ENCODE data around the gene GMDS.
A peak's percentile ranks its signal among the peaks of the same experiment; 100 is the strongest.

GMDS gene

DNA sequence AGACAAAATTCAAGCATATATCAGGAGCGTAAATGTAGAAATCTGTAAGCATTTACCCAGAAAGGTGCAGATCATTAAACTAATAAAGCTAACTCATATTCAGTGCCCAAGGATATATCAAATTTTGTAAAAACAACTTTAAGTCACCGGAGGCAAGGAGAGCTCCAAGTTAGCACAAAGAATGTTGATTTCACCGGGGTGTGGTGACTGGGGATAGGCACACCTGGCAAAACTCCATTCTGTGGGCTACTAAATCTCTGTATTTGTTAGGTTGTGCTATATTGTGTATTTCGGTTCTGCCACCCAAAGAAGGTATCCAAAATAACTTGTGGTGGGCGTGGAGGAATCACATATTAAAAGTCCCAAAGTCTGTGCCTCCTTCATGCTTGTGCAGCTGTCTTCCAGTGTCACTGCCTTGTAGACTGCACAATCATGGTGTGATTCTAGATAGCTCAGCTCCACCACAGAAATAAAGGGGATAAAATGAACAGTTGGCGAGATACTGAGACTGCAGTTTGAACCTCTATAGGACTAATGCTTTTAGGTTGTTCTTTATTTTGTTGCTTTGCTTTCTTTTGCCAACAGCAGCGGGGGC, 111.6 kb downstream of the GMDS start:
- no peak for DNase-seq (ENCODE audit: low read depth in 2 of 2)

DNA sequence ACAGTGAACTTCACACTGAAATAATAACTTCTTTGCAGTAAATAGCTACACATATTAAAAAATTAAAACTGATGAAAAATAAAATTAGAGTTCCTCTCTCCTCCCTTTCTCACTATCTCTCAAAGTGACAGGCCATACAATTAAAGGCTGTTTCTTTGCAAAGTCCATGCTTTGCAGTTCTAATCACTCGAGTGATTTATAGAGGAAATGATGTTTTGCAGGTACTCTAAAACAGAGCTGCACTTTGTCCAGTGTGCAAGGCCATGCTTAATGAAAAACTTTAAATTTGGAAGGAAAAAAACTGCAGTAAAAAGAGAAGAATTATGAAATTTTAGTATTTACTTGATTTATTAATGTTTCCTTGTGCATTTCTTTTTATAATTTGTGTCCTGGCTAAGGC, 112.5 kb downstream of the GMDS start:
- no peak for DNase-seq (ENCODE audit: low read depth in 2 of 2)

DNA sequence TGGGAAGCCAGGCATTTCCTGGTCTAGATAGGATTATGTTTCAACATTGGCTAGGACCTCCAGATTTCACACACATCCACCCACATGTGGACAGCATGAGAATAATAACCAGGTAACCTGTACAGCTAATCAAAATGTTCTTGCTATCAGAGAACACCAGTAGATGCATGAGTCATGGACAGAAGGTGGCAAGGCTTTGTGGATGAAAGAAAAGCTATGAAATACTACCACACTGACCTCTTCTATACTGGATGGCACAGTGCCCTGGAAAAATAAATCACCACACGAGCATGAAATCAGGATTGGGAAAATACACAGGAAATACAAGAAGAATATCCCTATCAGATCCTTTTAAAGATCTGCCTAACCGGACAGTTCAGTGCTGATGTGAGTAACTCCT, 113.0 kb downstream of the GMDS start:
- no peak for DNase-seq (ENCODE audit: low read depth in 2 of 2)

DNA sequence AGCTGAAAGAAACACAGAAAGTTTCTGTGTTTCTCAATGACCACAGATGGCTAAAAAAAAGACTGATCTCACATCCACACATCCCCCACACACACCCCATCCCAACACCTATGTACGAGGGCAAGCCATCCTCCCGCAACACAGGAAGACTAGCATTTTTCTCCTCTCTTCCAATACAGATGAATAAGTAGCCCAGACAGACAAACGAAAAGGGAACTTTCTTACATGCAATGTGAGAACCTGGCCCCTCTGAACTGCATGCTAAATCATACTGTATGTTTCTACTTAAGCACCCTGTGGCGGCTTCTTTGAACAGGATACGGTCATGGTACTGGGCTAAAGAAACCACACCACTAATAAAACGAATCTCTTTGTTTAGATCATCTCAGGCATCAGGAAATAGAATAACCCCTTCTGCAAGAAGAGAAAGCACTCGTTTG, 116.2 kb downstream of the GMDS start:
- no peak for DNase-seq (ENCODE audit: low read depth in 2 of 2)

DNA sequence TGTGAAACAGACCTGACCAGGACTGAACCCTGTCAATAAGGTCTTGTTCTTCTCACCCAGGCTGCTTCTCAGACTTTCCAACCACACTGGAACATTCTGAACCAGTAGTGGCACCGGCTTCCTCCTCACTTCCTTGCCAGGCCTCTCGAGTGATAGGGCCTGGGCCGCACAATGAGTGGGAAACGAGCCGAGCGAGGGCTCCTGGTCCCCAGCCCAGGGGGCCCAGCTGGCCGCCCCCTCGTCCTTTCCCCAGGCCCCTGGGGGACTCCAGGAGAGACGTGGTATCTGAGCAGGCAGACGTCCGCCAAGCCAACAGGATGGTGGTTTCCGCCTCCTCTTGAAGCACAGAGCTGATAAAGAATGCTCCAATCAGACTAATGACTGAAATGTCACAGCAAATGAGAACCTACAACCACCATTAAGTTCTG, 117.9 kb downstream of the GMDS start:
- peak; percentile 11 to 17 for DNase-seq (ENCODE audit: low read depth in 2 of 2)

DNA sequence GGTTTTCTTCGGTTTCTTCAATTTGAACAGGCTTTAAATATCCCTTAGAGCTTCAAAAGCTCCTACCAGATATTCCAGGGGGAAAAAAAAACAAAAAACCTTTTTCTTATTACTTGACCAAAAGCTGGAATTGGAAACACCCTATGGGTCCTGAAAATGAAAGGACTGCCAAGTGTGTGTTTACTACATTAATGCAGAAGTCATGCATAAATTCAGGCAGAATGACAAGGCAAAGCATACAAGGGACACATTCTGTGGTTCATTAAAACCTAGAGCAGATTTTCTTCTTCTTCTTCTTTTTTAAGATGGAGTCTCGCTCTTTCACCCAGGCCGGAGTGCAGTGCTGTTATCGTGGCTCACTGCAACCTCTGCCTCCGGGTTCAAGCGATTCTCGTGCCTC, 119.1 kb downstream of the GMDS start:
- no peak for DNase-seq (ENCODE audit: low read depth in 2 of 2)

DNA sequence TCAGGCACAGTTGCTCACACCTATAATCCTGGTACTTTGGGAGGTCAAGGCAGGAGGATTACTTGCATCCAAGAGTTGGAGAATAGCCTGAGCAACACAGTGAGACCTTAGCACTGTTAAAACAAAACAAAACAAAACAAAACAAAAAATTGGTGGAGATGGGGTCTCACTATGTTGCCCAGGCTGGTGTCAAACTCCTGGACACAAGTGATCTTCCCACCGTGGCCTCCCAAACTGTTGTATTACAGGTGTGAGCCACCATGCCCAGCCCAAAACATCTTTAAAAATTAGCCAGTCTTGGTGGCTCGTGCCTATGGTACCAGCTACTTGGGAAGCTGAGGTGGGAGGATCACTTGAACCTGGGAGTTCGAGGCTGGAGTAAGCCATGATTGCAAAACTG, 120.2 kb downstream of the GMDS start:
- no peak for DNase-seq (ENCODE audit: low read depth in 2 of 2)

DNA sequence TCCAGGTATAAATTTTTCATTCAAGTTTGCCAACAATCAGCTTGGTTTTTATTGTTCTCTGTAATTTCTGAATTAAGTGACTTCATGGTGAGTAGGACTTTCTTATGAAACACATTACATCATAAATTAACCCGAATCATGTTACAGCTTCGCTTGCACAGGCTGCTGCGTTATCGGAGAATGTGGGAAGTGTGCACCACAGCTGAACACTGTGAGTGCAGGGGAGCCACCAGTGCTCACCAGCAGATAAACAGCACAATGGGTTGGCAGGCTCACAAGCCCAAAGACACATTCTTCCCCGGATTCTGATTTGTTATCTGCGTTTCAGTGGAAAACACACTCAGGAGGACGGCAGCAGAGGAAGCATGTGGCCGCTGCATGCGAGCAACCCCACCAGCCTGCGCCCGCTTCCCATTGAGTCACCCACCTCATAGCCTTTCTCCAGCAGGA, 121.1 kb downstream of the GMDS start:
- DNase-seq (ENCODE audit: low read depth in 2 of 2), result no peak

DNA sequence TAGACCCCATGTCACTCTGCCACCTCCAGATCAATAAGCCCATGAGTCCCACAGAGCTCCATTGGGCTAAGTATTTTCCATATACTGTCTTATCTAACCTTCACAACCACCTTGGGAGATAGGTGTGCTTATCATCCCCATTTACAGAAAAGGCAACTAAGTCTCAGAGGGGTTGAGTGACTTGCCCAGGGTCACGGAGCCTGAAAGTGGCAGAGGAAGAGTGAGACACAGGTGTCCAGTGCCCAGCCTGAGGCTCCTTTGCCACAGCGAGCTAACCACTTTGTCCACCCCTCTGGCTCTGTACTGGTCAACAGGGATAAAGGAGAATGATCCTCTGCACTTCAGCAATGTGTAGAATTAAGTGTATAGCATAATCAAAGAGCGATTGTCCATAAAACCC, 124.5 kb downstream of the GMDS start:
- DNase-seq (ENCODE audit: low read depth in 2 of 2), result no peak

DNA sequence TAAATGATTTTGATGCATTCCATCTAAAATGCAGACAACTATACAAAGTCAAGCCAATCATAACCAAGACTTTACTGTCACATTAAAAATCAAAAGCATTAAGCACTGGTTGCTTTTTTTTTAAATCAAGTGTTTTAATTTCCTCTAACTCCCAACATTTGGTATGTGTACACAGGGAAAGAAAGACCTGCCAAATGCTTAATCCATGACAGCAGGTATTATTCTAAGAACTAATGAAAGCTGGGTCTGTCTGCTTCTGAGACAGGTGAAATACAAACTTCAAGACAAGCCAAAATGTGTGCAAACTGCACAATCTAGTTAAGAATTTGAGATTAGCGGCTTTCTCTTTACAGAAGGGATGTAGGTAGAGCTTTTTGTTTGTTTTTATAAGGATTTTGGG, 126.1 kb downstream of the GMDS start:
- no peak for DNase-seq (ENCODE audit: low read depth in 2 of 2)

DNA sequence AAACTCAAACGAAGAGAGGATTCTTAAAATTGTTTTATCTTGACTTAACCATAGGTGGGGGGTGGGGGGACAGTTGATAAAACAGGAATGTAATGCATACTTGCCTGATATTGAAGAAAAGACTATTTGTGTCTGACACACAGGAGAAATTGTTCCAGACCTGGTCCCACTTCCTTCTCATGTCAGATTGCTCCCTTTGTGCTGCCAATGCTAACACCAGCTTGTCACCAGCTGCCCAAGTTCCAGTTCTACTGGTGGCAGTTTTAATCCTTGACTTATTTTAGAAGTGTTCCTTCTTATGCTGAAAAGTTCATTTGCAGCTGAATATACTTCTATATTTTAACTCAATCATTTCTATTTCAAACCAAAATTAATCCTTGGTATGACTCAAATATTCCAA, 127.3 kb downstream of the GMDS start:
- DNase-seq (ENCODE audit: low read depth in 2 of 2), result no peak

DNA sequence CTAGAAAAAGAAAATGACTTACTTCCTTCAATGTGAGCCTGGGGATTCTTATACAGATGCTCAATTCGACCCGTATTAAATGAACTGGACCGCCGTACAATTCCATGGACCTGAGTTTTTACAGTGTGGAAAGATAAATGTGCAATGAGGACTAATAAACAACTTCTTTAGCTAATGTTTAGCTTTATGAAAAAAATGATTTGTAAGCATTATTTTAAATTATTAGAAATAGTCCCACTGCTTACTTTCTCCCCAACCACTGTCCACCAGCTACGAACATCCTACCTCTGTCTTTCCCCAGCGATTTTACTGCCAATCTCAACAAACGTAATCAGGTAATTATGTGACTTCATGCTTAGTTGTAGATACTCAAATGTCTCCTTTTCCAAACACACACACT, 128.0 kb downstream of the GMDS start:
- no peak for DNase-seq (ENCODE audit: low read depth in 2 of 2)

DNA sequence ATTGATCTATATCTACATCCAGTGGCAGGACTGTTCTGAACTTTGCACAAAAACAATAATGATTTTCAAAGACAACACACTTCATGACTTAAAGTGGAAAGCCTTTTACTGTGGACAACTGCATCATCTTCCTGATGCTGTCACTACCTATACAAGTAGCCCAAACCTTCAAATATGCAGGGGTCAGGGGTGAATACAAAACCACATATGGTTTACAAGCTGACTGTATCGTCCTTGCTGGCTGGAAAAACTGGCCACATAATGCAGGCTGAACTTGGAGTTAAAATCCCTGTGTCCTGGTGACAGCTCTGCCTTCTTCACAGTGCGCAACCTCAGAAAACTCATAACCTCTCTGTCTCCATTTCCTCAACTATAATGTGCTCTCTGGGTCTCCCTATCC, 128.9 kb downstream of the GMDS start:
- no peak for DNase-seq (ENCODE audit: low read depth in 2 of 2)

DNA sequence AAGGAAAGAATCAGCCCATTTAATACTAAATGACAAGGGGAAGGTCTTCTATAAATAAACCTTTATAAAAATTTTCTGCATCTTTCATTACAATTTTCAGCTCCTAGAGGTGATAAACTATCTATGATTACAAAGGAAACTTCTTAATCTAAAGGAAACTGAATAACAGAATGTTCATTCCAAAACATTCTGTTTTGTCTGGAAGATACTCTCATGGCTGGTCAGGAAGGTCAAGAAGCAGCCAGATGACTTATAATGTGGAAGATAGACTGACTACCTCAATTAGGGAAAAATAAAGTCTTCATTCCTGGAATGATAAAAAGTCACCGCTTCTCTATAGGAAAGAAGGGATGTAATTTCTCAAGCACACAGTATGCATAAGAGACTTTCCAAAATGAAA, 131.3 kb downstream of the GMDS start:
- no peak for DNase-seq (ENCODE audit: low read depth in 2 of 2)

DNA sequence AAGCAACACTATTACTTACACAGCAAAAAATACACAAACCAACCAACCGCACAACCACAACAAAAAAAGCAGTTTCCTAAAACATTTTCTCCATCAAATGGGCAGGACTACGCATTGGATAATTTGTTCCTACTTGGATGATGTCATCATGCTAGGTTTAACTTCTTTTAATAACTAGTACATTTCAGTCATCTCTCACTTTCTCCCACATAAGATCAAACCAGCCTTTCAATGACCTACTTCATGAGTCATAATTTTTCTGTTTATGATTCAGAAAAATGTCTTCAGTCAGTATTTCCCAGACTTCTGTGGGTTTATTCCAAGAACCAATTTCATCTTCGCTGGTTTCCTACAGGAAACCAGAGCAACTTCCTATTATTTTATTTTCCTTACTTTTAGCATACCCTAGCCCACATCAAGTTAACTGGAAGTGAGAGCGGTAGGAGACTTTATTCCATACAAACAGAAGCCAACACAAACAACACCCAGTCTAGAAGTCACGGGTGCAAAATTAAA, 134.2 kb downstream of the GMDS start:
- DNase-seq (ENCODE audit: low read depth in 2 of 2), result peak in 1 of 2 donors; percentile 4

DNA sequence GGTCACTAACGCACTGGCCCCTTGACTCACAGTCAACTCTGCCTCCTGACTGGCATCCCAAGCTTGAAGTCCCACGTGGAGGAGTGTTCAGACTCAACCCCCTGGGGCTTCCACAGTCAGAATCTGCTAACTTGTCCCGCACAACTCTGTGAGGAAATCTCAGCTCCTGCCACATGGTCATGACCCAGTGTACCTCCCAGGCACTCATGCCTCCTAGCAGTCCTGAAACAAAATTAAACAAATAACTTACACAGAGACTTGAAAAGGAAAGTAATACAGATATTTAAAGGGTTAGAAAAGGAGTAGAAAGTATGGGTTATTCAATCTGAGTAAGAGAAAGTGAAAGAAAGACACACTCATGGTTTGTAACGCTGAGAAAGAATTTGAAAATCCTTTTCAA, 134.9 kb downstream of the GMDS start:
- no peak for DNase-seq (ENCODE audit: low read depth in 2 of 2)

DNA sequence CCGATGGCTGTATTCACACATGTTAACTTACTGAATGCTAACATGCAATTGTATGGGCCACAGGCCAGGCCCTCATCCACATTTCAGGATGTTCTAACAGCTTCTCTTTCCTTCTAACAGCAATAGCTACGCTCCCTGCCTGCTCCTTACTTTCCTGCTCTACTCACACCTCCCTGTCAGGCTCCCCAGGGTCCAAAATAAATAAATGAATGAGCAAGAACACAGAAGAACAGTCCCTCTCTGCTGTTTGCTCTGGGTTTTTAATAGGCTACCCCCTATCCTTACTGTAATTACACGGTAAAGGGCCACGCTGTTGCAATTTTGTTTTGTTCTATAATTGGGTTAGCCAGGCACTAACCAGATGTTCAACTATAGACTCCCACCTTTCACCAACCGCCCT, 135.6 kb downstream of the GMDS start:
- DNase-seq (ENCODE audit: low read depth in 2 of 2), result no peak

DNA sequence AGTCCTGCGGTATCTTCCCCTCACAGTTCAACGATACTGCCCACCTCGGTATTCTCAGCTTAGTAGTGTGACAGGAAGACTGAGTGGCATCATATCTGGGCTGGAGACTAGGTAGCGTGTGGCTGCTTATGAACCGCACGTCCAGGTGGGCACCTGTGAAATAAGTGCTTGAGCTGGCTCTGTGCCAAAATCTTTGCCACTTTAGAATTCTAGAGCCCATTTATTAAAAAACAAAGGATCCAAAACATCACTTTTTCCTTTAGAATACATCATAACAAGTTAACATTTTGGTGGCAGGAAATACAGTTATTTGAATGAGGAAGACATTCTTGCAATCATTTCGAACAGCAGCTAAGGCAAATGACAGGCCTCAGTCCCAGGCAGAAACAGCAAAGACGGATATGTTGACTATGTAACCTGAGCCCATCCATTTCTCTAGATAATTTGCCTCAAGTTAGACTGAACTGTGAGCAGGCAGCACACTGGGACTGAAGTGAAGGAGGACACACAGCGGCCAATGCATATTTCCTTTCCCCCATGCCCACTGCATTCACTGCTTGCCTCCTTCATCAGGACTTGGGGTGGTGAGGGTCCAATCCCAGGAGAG, 136.6 kb downstream of the GMDS start:
- no peak for DNase-seq (ENCODE audit: low read depth in 2 of 2)

DNA sequence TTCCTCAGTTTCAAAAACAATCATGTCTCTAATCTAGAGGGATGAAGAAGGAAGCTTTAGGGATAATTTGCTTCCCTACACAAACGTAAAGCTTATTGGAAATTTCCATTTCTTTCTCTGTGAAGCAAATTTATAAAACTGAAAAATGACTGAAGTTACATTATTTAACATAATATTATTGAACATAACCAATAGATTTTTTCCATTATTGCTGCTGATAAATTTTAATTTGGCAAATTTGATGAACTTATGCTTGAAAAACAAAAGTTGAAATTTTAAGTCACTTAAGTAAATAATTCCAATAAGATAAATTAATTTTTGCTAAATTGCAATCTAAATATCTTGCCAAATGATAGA, 140.9 kb downstream of the GMDS start:
- DNase-seq (ENCODE audit: low read depth in 2 of 2), result no peak

DNA sequence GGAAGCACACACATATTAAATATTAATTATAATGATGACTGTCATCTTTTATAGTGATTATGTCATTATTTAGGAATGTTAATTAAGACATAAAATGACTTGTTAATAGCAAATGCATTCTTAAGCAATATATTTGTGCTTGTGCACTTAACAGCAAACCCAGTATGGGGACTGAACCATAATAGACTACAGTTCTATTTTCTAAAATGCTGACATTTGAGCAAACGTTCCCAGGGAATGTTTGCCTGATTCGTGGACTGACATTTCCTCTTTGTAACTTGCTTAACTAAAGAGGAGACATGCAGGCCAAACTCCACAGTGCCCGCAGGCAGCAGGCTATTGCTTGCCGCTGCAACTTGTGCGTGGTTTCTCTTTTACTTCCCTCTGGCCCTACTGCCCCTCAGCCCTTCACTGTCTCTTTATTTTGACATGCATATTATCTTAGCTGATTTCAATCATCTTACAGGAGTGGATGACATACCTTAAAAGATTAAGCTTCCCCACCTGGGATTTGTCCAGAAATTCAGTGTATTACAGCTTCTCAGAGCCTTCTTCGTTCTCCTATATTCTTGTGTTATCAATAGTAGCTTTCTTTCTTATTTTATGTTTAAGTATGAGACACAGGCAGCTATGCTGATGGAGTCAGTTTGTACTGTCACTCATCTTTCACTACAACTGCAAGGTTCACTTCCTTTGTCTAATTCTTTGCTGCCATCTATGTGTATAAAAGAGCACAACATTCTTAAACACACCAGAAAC, 141.5 kb downstream of the GMDS start:
- DNase-seq (ENCODE audit: low read depth in 2 of 2), result no peak

DNA sequence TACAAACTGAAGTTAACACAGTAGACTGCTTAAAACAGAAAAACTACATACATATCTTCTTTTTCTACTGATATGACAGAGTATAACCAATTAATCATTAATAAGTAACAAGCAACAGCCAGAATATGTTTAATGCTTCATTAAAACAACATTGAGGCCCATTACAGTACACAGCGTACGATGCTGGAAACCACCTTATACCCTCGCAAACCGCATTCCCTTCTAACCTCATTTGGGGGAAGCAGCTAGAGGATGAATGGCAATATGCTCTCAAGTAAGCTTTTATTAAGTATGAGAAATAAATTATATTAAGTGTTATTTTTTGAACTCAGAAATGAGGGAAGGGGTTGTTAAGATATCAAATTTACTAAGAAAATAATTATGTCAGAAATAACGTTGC, 142.4 kb downstream of the GMDS start:
- no peak for DNase-seq (ENCODE audit: low read depth in 2 of 2)

DNA sequence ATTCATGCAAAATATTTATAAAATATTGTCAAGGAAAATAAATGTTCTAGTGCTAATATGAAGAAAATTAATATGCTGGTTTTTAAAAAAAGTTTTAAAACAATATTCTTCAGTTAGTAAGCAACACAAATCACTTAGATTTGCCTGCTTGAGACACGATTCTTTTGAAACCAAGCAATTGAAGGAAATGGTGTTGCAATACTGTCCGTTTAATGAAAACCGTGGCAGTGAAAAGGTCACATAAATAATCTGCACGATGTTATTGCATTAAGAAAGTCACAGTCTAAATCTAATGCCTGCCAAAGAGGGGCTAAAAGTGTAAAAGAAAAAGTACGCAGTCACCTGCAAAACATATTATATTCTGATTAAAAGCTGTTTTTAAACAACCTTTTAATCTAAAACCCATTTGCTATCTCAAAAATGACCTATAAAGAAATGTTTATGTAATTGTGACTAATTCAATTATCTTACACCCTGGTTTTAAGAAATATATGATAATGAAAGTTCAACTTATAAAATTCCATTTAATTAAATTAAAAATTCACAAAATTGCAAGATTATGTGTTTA, 143.0 kb downstream of the GMDS start:
- no peak for DNase-seq (ENCODE audit: low read depth in 2 of 2)

DNA sequence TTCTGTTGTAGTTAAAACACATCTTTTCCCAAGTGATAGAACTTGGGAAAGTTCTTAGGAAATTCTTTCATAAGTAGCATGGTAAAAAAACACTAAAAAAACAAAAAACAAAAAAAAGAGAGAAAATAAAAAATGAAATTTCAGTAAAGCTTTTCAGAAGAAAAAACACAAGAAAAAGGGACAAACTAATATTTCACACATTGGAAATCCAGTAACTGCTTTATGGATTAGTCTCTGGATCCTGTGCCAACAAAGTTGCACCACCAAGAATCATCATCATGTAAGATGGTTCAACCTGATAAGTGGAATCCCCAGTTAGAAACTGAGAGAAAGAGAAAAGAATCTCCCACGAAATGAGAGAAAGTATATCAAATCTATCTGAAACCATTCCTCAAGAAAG, 144.2 kb downstream of the GMDS start:
- DNase-seq (ENCODE audit: low read depth in 2 of 2), result no peak
